Type B pancreatic cell (in vitro differentiated cells): Measurements from ENCODE around the gene FNDC3A. TPM values are rescaled to one million over a fixed set of nuclear protein-coding genes. Genes with fewer than 3 reads are reported as not detected.

Experiments used
- DNase-seq: peaks from one replicate; pipeline ENCODE4 v3.0.0; 2021; ENCODE audit warnings: mixed read lengths; ENCODE audit not compliant: unreplicated experiment; ENCODE audit errors: extremely low spot score
- H3K27ac Mint-ChIP-seq: 2 replicates; pipeline ENCODE4 v1.8.0; 2021; ENCODE audit warnings: mild to moderate bottlenecking, mixed read lengths
- H3K27me3 Mint-ChIP-seq: 2 replicates; pipeline ENCODE4 v1.8.0; 2021; ENCODE audit warnings: mixed read lengths
- H3K36me3 Mint-ChIP-seq: 2 replicates; pipeline ENCODE4 v1.8.0; 2021; ENCODE audit warnings: mixed read lengths
- H3K4me1 Mint-ChIP-seq: one replicate; pipeline ENCODE4 v1.8.0; 2021; ENCODE audit warnings: mixed read lengths; ENCODE audit not compliant: unreplicated experiment
- H3K4me3 Mint-ChIP-seq: 2 replicates; pipeline ENCODE4 v1.8.0; 2021; ENCODE audit warnings: mild to moderate bottlenecking, mixed read lengths
- H3K9me3 Mint-ChIP-seq: 2 replicates; pipeline ENCODE4 v1.8.0; 2021; ENCODE audit warnings: mixed read lengths
- CTCF ChIP-seq: fragments of 200-600 bp; sonication (generic); conservative IDR thresholded peaks from 2 replicates; pipeline ENCODE4 v1.5.0; 2021; ENCODE audit warnings: antibody characterized with exemption, mild to moderate bottlenecking
- total RNA-seq: library from RNA; stranded (reverse); gene quantifications from 2 replicates; pipeline ENCODE4 v1.2.1, GENCODE V29; 2021; ENCODE audit warnings: low replicate concordance

The FNDC3A gene
- total RNA-seq, 1 donor from 2014 or later, result 65.7 TPM

DNA sequence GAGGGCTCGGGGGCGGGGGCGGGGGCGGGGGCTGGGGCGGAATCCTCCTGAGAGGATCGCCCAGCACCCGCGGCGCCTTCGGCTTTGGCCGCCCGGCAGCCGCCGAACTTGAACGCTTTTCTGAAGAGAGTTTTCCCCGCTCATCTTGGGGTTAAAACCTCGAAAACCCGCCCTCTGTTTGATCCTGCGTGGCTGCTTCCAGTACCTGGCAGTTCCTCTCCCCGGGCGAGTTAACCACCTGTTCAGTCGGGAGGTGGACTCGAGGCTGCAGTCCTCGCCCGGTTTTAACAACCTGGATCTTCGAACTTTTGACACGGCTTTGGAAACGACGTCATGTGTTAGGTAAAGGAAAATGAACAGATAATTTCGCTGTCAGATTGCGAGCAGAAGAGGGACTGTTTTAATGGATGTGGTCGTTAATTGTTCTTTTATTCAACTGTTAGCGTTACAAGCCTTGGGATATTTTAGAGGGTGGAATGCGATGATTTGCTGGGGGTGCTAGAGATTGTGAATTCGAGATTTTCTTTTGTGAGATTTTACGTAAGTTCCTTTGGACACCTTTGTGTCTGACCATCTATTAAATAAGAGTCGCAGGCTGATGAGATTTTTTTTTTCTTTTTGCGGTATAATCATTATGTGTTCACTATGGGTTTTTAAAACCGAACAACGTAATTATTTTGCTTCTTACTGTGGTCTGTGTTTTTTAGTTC, 1.0 kb downstream of the FNDC3A start:
- no peak for DNase-seq
- peak overlapping the region; percentile 95 for H3K27ac Mint-ChIP-seq
- peak overlapping the region; percentile 95 for H3K4me3 Mint-ChIP-seq
- peaks cover 5% of the 10 kb centered on the region for H3K36me3 Mint-ChIP-seq
- H3K27me3 Mint-ChIP-seq, result peaks cover 7% of the 10 kb centered on the region
- no peak for TF ChIP-seq CTCF
- peaks cover 16% of the 10 kb centered on the region for H3K4me1 Mint-ChIP-seq
- H3K9me3 Mint-ChIP-seq, result peaks cover 11% of the 10 kb centered on the region

DNA sequence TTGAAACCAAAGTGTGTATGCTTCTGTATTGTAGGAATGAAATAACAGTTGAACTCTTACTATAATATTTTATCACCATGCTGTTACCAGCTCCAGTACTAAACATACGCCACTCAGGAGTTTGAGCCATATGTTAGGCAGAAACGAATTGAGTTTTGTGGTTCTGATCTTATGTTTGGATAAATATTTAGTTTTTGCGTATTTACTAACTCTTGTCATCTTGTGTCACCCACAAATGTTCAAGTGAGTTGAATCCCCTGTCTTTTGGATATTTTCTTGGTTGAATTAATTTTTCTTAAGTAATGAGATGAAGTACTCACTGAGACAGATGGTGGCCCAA, 1.5 kb downstream of the FNDC3A start:
- no peak for TF ChIP-seq CTCF
- Mint-ChIP-seq H3K36me3 (peaks cover 5% of the 10 kb centered on the region), H3K4me3 (peak overlapping the region; percentile 95), H3K27ac (peak overlapping the region; percentile 95), H3K9me3 (peaks cover 11% of the 10 kb centered on the region), H3K4me1 (peaks cover 16% of the 10 kb centered on the region), H3K27me3 (peaks cover 7% of the 10 kb centered on the region)
- DNase-seq, result no peak

GRCh38 chr13:48977973-48978372, 2.3 kb downstream of the FNDC3A start:
- H3K9me3 Mint-ChIP-seq, result peaks cover 7% of the 10 kb centered on the region
- H3K27me3 Mint-ChIP-seq, result peaks cover 4% of the 10 kb centered on the region
- no peak for TF ChIP-seq CTCF
- DNase-seq, result no peak
- no peak overlapping the region for H3K27ac Mint-ChIP-seq
- peak overlapping the region; percentile 53 for H3K4me3 Mint-ChIP-seq
- H3K4me1 Mint-ChIP-seq, result peaks cover 16% of the 10 kb centered on the region
- peaks cover 1% of the 10 kb centered on the region for H3K36me3 Mint-ChIP-seq

DNA sequence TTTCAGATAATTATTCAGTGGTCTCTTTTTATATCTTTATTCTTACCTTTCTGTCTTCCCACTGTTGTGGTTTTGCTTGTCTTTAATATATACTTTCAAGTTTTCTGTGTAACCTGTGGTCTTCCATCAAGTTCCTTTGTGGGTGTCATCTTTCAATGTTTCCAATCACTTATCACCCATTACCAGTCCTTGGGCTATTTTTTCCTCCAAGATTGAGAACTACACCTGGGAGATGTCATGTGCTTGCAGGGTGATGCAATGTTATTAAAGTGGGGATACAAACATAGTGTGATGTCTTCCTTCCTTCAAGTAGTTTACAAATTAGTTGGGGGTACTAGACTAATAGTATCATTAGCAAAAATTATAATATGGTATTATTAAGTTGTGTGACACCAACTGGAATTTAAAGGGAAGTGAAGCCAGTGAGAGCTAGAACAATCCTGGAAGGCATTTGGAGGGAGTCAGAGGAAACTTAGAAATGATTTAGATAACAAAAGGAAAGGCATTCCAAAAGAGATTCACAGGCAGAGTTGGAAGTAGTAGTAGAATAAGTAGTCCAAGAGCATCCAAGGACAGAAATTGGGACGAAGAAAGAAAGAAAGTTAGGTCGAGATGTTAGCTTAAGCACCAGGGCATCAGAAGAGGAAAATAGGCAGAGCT, 3.4 kb downstream of the FNDC3A start:
- Mint-ChIP-seq H3K36me3 (no peaks in the 10 kb centered on the region), H3K4me1 (peaks cover 16% of the 10 kb centered on the region), H3K4me3 (peak overlapping the region; percentile 45), H3K9me3 (no peaks in the 10 kb centered on the region), H3K27ac (no peak overlapping the region), H3K27me3 (peaks cover 4% of the 10 kb centered on the region)
- TF ChIP-seq CTCF, result no peak
- DNase-seq, result no peak

DNA sequence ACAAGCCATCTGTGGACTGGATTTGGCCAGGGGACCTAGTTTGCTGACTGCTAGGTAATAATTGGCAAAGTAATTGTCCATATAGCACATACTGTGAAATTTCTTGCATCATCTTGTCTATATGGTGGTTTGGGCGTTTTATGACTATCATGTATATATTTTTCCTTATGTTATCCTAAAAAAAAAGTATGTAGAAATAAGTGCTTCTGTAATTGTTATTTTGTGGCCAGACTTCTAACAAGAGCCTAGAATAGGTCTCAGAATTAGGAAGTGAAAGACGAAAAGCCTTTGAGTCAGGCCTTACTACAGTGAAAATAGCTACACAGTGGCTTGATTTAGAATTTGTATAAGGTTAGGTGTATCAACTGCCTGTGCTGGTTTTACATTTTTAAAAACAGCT, 4.2 kb downstream of the FNDC3A start:
- TF ChIP-seq CTCF, result no peak
- H3K27ac Mint-ChIP-seq, result no peak overlapping the region
- H3K27me3 Mint-ChIP-seq, result peaks cover 4% of the 10 kb centered on the region
- no peaks in the 10 kb centered on the region for H3K36me3 Mint-ChIP-seq
- H3K4me3 Mint-ChIP-seq, result no peak overlapping the region
- H3K4me1 Mint-ChIP-seq, result peaks cover 16% of the 10 kb centered on the region
- H3K9me3 Mint-ChIP-seq, result no peaks in the 10 kb centered on the region
- no peak for DNase-seq
